Common myeloid progenitor, CD34-positive (primary cell): ENCODE data around the gene HSF5.
A peak's percentile ranks its signal among the peaks of the same experiment; 100 is the strongest.

Source experiments
- CTCF ChIA-PET: fragments of 350-600 bp; sonication (Branson Sonifier 250); formaldehyde crosslinking; loops from one replicate; lab custom pipeline; 2021; ENCODE audit warnings: antibody characterized with exemption; lab: Charles Lee
- POLR2A ChIA-PET: fragments of 350-600 bp; sonication (Branson Sonifier 250); formaldehyde crosslinking; loops from one replicate; lab custom pipeline; 2021; ENCODE audit warnings: antibody characterized with exemption; lab: Charles Lee
- DNase-seq, 3 donors: peaks; one replicate each; pipeline versions ENCODE4 v3.0.0 to v3.0.0-alpha.2; 2013
- H3K27ac ChIP-seq, 2 experiments: 1 replicate in 1 of 2; 2 replicates in 1 of 2; pipeline ENCODE4 v1.7.0; 2013; ENCODE audit warnings: inconsistent platforms in 2 of 2, low read length in 2 of 2, mild to moderate bottlenecking in 2 of 2, low read depth in 1 of 2, moderate library complexity in 1 of 2; ENCODE audit not compliant: severe bottlenecking in 2 of 2, insufficient read depth in 1 of 2, poor library complexity in 1 of 2
- H3K27me3 ChIP-seq, 5 experiments: replicated peaks in 2 of 5; 1 replicate in 3 of 5; 2 replicates in 2 of 5; pipeline versions ENCODE4 v1.6.1 to v1.7.0; 2013; ENCODE audit warnings: low read length in 4 of 5, mild to moderate bottlenecking in 2 of 5, moderate library complexity in 2 of 5, inconsistent platforms in 1 of 5; ENCODE audit not compliant: insufficient read depth in 5 of 5, control insufficient read depth in 4 of 5
- H3K36me3 ChIP-seq, 4 experiments: 1 replicate in 2 of 4; 2 replicates in 2 of 4; pipeline versions ENCODE4 v1.6.1 to v1.7.0; 2013; ENCODE audit warnings: low read length in 3 of 4, control low read depth in 1 of 4, mild to moderate bottlenecking in 1 of 4; ENCODE audit not compliant: control insufficient read depth in 4 of 4, insufficient read depth in 4 of 4
- H3K4me1 ChIP-seq, 4 experiments: 1 replicate in 3 of 4; 2 replicates in 1 of 4; pipeline versions ENCODE4 v1.6.1 to v1.7.1; 2013; ENCODE audit warnings: low read length in 3 of 4, mild to moderate bottlenecking in 3 of 4, control low read depth in 1 of 4, inconsistent platforms in 1 of 4, moderate library complexity in 1 of 4; ENCODE audit not compliant: control insufficient read depth in 4 of 4, insufficient read depth in 4 of 4; ENCODE audit errors: control extremely low read depth in 1 of 4
- H3K4me3 ChIP-seq, 7 experiments: 1 replicate in 4 of 7; 2 replicates in 3 of 7; pipeline versions ENCODE4 v1.5.1 to v1.7.0; 2013; ENCODE audit warnings: mild to moderate bottlenecking in 7 of 7, low read length in 6 of 7, moderate library complexity in 6 of 7, inconsistent platforms in 2 of 7, low read depth in 2 of 7, control low read depth in 1 of 7; ENCODE audit not compliant: insufficient read depth in 4 of 7, control insufficient read depth in 1 of 7; ENCODE audit errors: extremely low read depth in 1 of 7
- H3K9me3 ChIP-seq, 5 experiments: 1 replicate in 4 of 5; 2 replicates in 1 of 5; pipeline versions ENCODE4 v1.6.1 to v1.7.1; 2013; ENCODE audit warnings: low read length in 4 of 5, mild to moderate bottlenecking in 2 of 5, inconsistent platforms in 1 of 5, low read depth in 1 of 5, moderate library complexity in 1 of 5; ENCODE audit not compliant: control insufficient read depth in 4 of 5, insufficient read depth in 2 of 5; ENCODE audit errors: control extremely low read depth in 1 of 5
- WGBS: methylation state at CpG from one replicate; pipeline ENCODE4 v1.1.5; 2013; ENCODE audit not compliant: insufficient coverage; 5-methylcytosine and 5-hydroxymethylcytosine counted together

HSF5 gene

GRCh38 chr17:58446086-58446485 lies 42.1 kb downstream of the HSF5 start:
- Histone ChIP-seq H3K4me3 (no peak overlapping the region), H3K27ac (no peak overlapping the region), H3K36me3 (peaks cover 0 to 17% (median 7%) of the 10 kb centered on the region in 4 experiments), H3K4me1 (no peaks in the 10 kb centered on the region), H3K27me3 (no peaks in the 10 kb centered on the region), H3K9me3 (peaks cover 0 to 5% (median 0%) of the 10 kb centered on the region in 5 experiments)
- CTCF ChIA-PET, result interaction anchor here (1.4 to 3.6 kb wide), 2 partner anchors 8 to 130 kb away, joined by 3 to 20 read pairs; no protein-coding TSS in a partner anchor
- DNase-seq, result no peak
- POLR2A ChIA-PET, result no interaction called here
- 100% methylated on average over 1 of the region's 6 CpGs for WGBS

GRCh38 chr17:58436805-58437239 lies 51.4 kb downstream of the HSF5 start:
- ChIA-PET POLR2A (no interaction called here), CTCF (no interaction called here)
- DNase-seq, result peak; percentile 38 to 67 (median 52)
- no peak overlapping the region for H3K27ac ChIP-seq
- peaks cover 0 to 5% (median 2%) of the 10 kb centered on the region in 4 experiments for H3K36me3 ChIP-seq
- 100% methylated on average over 4 of the region's 5 CpGs for WGBS
- peak overlapping the region in 2 of 7 experiments; percentile 15 to 57 for H3K4me3 ChIP-seq
- H3K9me3 ChIP-seq, result no peaks in the 10 kb centered on the region
- H3K27me3 ChIP-seq, result no peaks in the 10 kb centered on the region
- H3K4me1 ChIP-seq, result peaks cover 0 to 4% (median 0%) of the 10 kb centered on the region in 4 experiments

GRCh38 chr17:58436245-58436644 lies 52.0 kb downstream of the HSF5 start:
- no peaks in the 10 kb centered on the region for H3K9me3 ChIP-seq
- H3K4me3 ChIP-seq, result no peak overlapping the region
- CTCF ChIA-PET, result interaction anchor here (1.0 to 3.5 kb wide), 3 partner anchors 15 to 119 kb away, joined by 3 to 9 read pairs (median 3); no protein-coding TSS in a partner anchor
- H3K36me3 ChIP-seq, result peaks cover 0 to 8% (median 4%) of the 10 kb centered on the region in 4 experiments
- H3K27ac ChIP-seq, result no peak overlapping the region
- H3K4me1 ChIP-seq, result peaks cover 0 to 4% (median 0%) of the 10 kb centered on the region in 4 experiments
- POLR2A ChIA-PET, result interaction anchor here (0.7 kb wide), 1 partner anchor 14 kb away, joined by 5 read pairs; no protein-coding TSS in a partner anchor
- no peak for DNase-seq
- H3K27me3 ChIP-seq, result no peaks in the 10 kb centered on the region

- 98% methylated on average over 5 of the region's 7 CpGs for WGBS
- POLR2A ChIA-PET, result no interaction called here
- Histone ChIP-seq H3K4me3 (no peak overlapping the region), H3K4me1 (peaks cover 0 to 4% (median 0%) of the 10 kb centered on the region in 4 experiments), H3K27ac (no peak overlapping the region), H3K36me3 (peaks cover 0 to 11% (median 4%) of the 10 kb centered on the region in 4 experiments), H3K9me3 (no peaks in the 10 kb centered on the region), H3K27me3 (no peaks in the 10 kb centered on the region)
- no peak for DNase-seq
- CTCF ChIA-PET, result interaction anchor here (0.6 to 3.5 kb wide), 6 partner anchors 12 to 115 kb away, joined by 3 to 9 read pairs (median 4); no protein-coding TSS in a partner anchor
Observed at GRCh38 chr17:58432806-58433573, 55.2 kb downstream of the HSF5 start.

- ChIA-PET POLR2A (no interaction called here), CTCF (interaction anchor here (1.1 kb wide), 1 partner anchor 11 kb away, joined by 3 read pairs; the partner anchor contains the start of gene RNF43)
- H3K4me3 ChIP-seq, result no peak overlapping the region
- H3K9me3 ChIP-seq, result no peaks in the 10 kb centered on the region
- WGBS, result no CpG with 5 or more reads among the region's 3 CpGs
- DNase-seq, result no peak
- peaks cover 0 to 11% (median 2%) of the 10 kb centered on the region in 4 experiments for H3K36me3 ChIP-seq
- no peaks in the 10 kb centered on the region for H3K4me1 ChIP-seq
- no peaks in the 10 kb centered on the region for H3K27me3 ChIP-seq
- H3K27ac ChIP-seq, result no peak overlapping the region
Observed at GRCh38 chr17:58427807-58428206, 60.4 kb downstream of the HSF5 start.

- CTCF ChIA-PET, result interaction anchor here (1.5 to 2.1 kb wide), 2 partner anchors 13 to 69 kb away, joined by 3 to 9 read pairs; partner anchors contain the start of gene SUPT4H1
Observed at GRCh38 chr17:58421711-58422110, 66.5 kb downstream of the HSF5 start.

GRCh38 chr17:58420827-58421226 lies 67.4 kb downstream of the HSF5 start:
- Histone ChIP-seq H3K27me3 (no peaks in the 10 kb centered on the region), H3K9me3 (no peaks in the 10 kb centered on the region), H3K4me1 (peaks cover 3 to 8% (median 5%) of the 10 kb centered on the region in 4 experiments), H3K36me3 (peaks cover 0 to 2% (median 0%) of the 10 kb centered on the region in 4 experiments), H3K4me3 (no peak overlapping the region), H3K27ac (no peak overlapping the region)
- ChIA-PET CTCF (interaction anchor here (1.1 to 2.3 kb wide), 4 partner anchors 14 to 103 kb away, joined by 3 to 13 read pairs (median 6); partner anchors contain the start of gene SUPT4H1), POLR2A (no interaction called here)
- no CpG with 5 or more reads among the region's 2 CpGs for WGBS
- no peak for DNase-seq

More at GRCh38 chr17:58421711-58422110, 66.5 kb downstream of the HSF5 start:
- H3K27me3 ChIP-seq, result no peaks in the 10 kb centered on the region
- H3K9me3 ChIP-seq, result no peaks in the 10 kb centered on the region
- POLR2A ChIA-PET, result no interaction called here
- H3K4me3 ChIP-seq, result no peak overlapping the region
- peaks cover 3 to 8% (median 5%) of the 10 kb centered on the region in 4 experiments for H3K4me1 ChIP-seq
- H3K27ac ChIP-seq, result no peak overlapping the region
- DNase-seq, result no peak
- H3K36me3 ChIP-seq, result peaks cover 0 to 2% (median 0%) of the 10 kb centered on the region in 4 experiments
- WGBS, result 100% methylated on average over 1 of the region's 1 CpG
